PFSK-1 (cell line): ENCODE data around the gene GALNT9.

Experiments used
- FOXP2 ChIP-seq: optimal IDR thresholded peaks from 2 replicates; pipeline ENCODE3; 2011; ENCODE audit warnings: borderline replicate concordance, control low read depth, inconsistent platforms; ENCODE audit not compliant: insufficient read depth; ENCODE audit errors: extremely low read length, extremely low read depth
- POLR2AphosphoS5 ChIP-seq: IDR thresholded peaks from 2 replicates; pipeline ENCODE4 v1.6.1; 2012; ENCODE audit warnings: low read depth, mild to moderate bottlenecking, control low read depth, low read length, moderate library complexity
- REST ChIP-seq, 2 experiments: IDR thresholded peaks; 2 replicates each; pipeline versions ENCODE4 v1.6.1 to v1.8.0; 2011 to 2012; ENCODE audit warnings: low read depth in 2 of 2, low read length in 2 of 2, control low read depth in 1 of 2, inconsistent platforms in 1 of 2, mild to moderate bottlenecking in 1 of 2, moderate library complexity in 1 of 2; ENCODE audit not compliant: insufficient read depth in 1 of 2
- SIN3A ChIP-seq: IDR thresholded peaks from 2 replicates; pipeline ENCODE4 v1.6.1; 2012; ENCODE audit warnings: mild to moderate bottlenecking, low read length, moderate library complexity, borderline replicate concordance; ENCODE audit not compliant: insufficient read depth
- TAF1 ChIP-seq: IDR thresholded peaks from 2 replicates; pipeline ENCODE4 v1.6.1; 2012; ENCODE audit warnings: low read length, control low read depth, borderline replicate concordance; ENCODE audit not compliant: insufficient read depth

The GALNT9 gene

DNA sequence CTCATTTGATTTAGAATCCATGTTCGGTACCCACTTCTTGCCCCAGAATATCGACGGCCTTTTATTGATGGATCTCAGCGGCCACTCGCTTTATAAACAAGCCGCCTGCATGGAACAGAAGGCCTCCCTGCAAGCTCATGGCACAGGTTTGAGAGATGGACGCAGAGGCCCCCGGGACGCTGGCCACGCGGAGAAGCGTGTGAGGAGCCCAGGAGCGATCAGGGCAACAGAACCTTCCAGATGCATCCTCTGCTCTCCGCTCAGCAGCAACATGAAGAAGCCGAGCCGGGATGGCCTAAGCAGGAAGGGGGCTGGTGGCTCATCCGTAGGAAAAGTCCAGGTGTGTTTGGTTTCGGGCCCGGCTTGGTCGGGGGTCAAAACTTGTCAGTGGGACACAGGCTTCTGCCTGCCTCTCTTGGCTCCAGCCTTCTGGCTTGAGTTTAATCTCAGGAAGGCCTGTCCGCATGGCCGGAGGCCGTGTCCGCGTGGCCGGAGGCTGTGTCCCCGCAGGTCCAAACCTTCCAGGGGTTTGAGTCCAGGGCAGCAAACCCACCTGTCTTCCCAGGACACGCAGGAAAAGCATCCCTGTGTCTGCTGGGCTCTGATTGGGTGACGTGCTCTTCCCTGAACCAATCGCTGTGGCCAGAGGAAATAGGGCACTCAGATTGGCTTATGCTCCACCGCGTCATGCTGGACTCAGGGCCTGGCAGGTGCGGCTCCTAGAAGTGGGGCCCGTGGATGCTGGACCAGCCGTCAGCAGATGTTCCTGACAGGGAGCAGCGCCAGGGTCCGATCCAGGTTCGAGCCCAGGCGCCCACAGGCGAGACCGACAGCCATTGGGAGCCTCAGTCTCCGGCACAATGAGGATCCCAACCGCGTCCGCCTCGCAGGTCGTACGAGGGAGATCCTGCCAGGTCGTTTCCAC lies 65.0 kb downstream of the GALNT9 start:
- TF ChIP-seq REST (IDR thresholded peaks at IDR 0.05; ENCODE audit: insufficient read depth in 1 of 2, low read depth in 2 of 2, low read length in 2 of 2) (no peak), TAF1 (no peak), SIN3A (no peak)

DNA sequence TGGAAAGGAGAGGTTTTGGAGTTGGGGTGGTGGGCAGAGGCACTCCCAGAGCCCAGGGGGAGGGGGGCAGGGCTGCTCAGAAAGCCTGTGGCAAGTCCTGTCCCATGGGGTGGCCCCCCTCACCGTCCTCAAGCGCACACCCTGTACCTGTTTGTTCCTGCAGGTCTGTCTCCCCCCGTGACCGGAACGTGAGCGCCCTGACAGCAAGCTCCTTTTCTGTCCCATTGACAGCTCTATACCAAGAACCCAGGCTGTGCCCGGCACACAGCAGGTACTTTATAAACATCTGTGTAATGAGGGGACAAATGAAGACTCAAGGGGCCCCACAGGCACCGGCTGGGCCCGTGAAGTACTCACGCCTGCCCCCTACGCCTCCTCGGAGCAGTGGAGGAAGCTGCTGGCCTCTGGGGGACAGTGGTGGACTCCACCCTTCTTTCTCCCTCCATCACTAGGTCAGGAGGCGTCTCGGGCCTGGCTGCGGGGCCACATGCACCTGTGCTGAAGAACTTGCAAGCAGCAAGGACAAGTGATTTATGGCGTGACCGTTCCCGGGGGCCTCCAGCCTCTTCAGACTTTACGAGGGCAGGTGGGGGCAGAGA lies 65.8 kb downstream of the GALNT9 start:
- TF ChIP-seq REST (IDR thresholded peaks at IDR 0.05; ENCODE audit: insufficient read depth in 1 of 2, low read depth in 2 of 2, low read length in 2 of 2): no peak
- no peak for TF ChIP-seq POLR2AphosphoS5
- TF ChIP-seq TAF1: no peak
- TF ChIP-seq SIN3A: no peak
- TF ChIP-seq FOXP2: no peak

GRCh38 chr12:132263061-132263360 lies 66.4 kb downstream of the GALNT9 start:
- TF ChIP-seq REST (IDR thresholded peaks at IDR 0.05; ENCODE audit: insufficient read depth in 1 of 2, low read depth in 2 of 2, low read length in 2 of 2): no peak
- TF ChIP-seq TAF1: no peak
- TF ChIP-seq POLR2AphosphoS5: no peak
- TF ChIP-seq SIN3A: no peak
- no peak for TF ChIP-seq FOXP2

DNA sequence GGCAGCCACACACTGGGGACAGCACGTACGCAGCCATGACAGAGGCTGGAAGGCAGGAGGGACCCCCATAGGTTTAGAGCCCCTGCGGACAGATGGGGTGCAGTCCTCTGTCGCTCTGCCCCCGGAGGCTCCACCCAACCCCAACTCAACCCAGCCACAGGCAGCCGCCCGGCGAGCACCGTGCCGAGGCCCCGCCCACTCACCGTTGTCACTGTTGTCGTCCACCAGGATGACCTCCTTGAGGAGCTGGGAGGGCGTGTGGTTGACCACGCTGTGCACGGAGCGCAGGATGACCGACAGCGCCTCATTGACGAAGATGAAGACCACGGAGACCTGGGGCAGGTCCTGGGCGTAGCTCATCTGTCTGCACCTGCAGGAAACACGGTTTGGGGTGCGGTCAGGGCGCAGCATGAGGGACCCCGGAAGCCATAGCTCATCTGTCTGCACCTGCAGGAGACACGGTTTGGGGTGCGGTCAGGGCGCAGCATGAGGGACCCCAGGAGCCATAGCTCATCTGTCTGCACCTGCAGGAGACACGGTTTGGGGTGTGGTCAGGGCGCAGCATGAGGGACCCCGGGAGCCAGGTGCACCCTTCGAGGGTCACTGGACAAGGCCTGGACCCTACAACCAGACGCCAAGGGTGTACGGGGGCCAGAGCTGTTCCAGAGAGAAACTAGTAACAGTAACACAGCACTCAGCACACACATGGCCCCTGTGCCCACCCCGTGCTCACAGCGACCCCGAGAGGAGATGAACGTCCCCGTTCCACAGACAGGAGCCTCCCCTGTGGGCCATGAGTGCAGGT lies 66.9 kb downstream of the GALNT9 start:
- TF ChIP-seq POLR2AphosphoS5: no peak
- no peak for TF ChIP-seq FOXP2
- no peak for TF ChIP-seq SIN3A
- TF ChIP-seq REST (IDR thresholded peaks at IDR 0.05; ENCODE audit: insufficient read depth in 1 of 2, low read depth in 2 of 2, low read length in 2 of 2): no peak
- TF ChIP-seq TAF1: no peak
